ENCODE measurements around the gene BOK.

BOK gene

GRCh38 chr2:241548451-241548835 lies 10.1 kb upstream of the BOK start:
- Histone ChIP-seq H3K36me3 (ENCODE audit: insufficient read depth, low read length) (no peaks in the 10 kb centered on the region), H3K9ac (ENCODE audit: low read depth, low read length) (no peak overlapping the region), H3K4me3 (ENCODE audit: low read length) (no peak overlapping the region), H3K27me3 (ENCODE audit: insufficient read depth, low read length) (no peaks in the 10 kb centered on the region), H3K27ac (ENCODE audit: low read depth, low read length) (no peak overlapping the region), H3K9me3 (ENCODE audit: insufficient read depth, low read depth, low read length) (no peaks in the 10 kb centered on the region), H3K4me1 (ENCODE audit: insufficient read depth, low read length) (0 out of 2 replicates have a peak, but pooled peaks cover 7% of the 10 kb centered on the region)
- WGBS: 91% methylated on average over 3 of the region's 3 CpGs

GRCh38 chr2:241550616-241551580 lies 7.6 kb upstream of the BOK start:
- Histone ChIP-seq H3K4me1 (ENCODE audit: insufficient read depth, low read length) (peaks cover 7% of the 10 kb centered on the region; the same call in 1 of the 2 replicates), H3K27ac (ENCODE audit: low read depth, low read length) (no peak overlapping the region), H3K4me3 (ENCODE audit: low read length) (no peak overlapping the region), H3K9ac (ENCODE audit: low read depth, low read length) (no peak overlapping the region), H3K9me3 (ENCODE audit: insufficient read depth, low read depth, low read length) (no peaks in the 10 kb centered on the region), H3K36me3 (ENCODE audit: insufficient read depth, low read length) (no peaks in the 10 kb centered on the region), H3K27me3 (ENCODE audit: insufficient read depth, low read length) (no peaks in the 10 kb centered on the region)
- WGBS: 91% methylated on average over 21 of the region's 21 CpGs

- H3K9ac ChIP-seq (ENCODE audit: low read depth, low read length): no peak overlapping the region
- H3K9me3 ChIP-seq (ENCODE audit: insufficient read depth, low read depth, low read length): peaks cover 2% of the 10 kb centered on the region; the same call in 1 of the 2 replicates
- H3K27ac ChIP-seq (ENCODE audit: low read depth, low read length): no peak overlapping the region
- WGBS: 84% methylated on average over 12 of the region's 12 CpGs
- no peaks in the 10 kb centered on the region for H3K36me3 ChIP-seq (ENCODE audit: insufficient read depth, low read length)
- no peaks in the 10 kb centered on the region for H3K27me3 ChIP-seq (ENCODE audit: insufficient read depth, low read length)
- H3K4me3 ChIP-seq (ENCODE audit: low read length): no peak overlapping the region
- peaks cover 7% of the 10 kb centered on the region; the same call in 1 of the 2 replicates for H3K4me1 ChIP-seq (ENCODE audit: insufficient read depth, low read length)
Observed at GRCh38 chr2:241551599-241551997, 6.9 kb upstream of the BOK start.

- Histone ChIP-seq H3K4me1 (ENCODE audit: insufficient read depth, low read length) (peaks cover 1% of the 10 kb centered on the region; the same call in 1 of the 2 replicates), H3K4me3 (ENCODE audit: low read length) (no peak overlapping the region), H3K9ac (ENCODE audit: low read depth, low read length) (no peak overlapping the region), H3K27me3 (ENCODE audit: insufficient read depth, low read length) (no peaks in the 10 kb centered on the region), H3K27ac (ENCODE audit: low read depth, low read length) (no peak overlapping the region), H3K36me3 (ENCODE audit: insufficient read depth, low read length) (no peaks in the 10 kb centered on the region), H3K9me3 (ENCODE audit: insufficient read depth, low read depth, low read length) (peaks cover 7% of the 10 kb centered on the region; the same call in 1 of the 2 replicates)
- WGBS: 87% methylated on average over 33 of the region's 33 CpGs
Observed at GRCh38 chr2:241551998-241552737, 6.4 kb upstream of the BOK start.

- H3K4me3 ChIP-seq (ENCODE audit: low read length): no peak overlapping the region
- H3K27me3 ChIP-seq (ENCODE audit: insufficient read depth, low read length): peaks cover 8% of the 10 kb centered on the region; the same call in 1 of the 2 replicates
- no peaks in the 10 kb centered on the region for H3K36me3 ChIP-seq (ENCODE audit: insufficient read depth, low read length)
- peaks cover 7% of the 10 kb centered on the region; the same call in 1 of the 2 replicates for H3K9me3 ChIP-seq (ENCODE audit: insufficient read depth, low read depth, low read length)
- no peak overlapping the region for H3K27ac ChIP-seq (ENCODE audit: low read depth, low read length)
- 90% methylated on average over 12 of the region's 12 CpGs for WGBS
- no peaks in the 10 kb centered on the region; the same call in 1 of the 2 replicates for H3K4me1 ChIP-seq (ENCODE audit: insufficient read depth, low read length)
- no peak overlapping the region for H3K9ac ChIP-seq (ENCODE audit: low read depth, low read length)
Observed at GRCh38 chr2:241553512-241553830, 5.1 kb upstream of the BOK start.

GRCh38 chr2:241553981-241554380 lies 4.6 kb upstream of the BOK start:
- Histone ChIP-seq H3K4me1 (ENCODE audit: insufficient read depth, low read length) (no peaks in the 10 kb centered on the region; the same call in 1 of the 2 replicates), H3K4me3 (ENCODE audit: low read length) (no peak overlapping the region), H3K27me3 (ENCODE audit: insufficient read depth, low read length) (peaks cover 8% of the 10 kb centered on the region; the same call in 1 of the 2 replicates), H3K27ac (ENCODE audit: low read depth, low read length) (no peak overlapping the region), H3K9ac (ENCODE audit: low read depth, low read length) (no peak overlapping the region), H3K36me3 (ENCODE audit: insufficient read depth, low read length) (no peaks in the 10 kb centered on the region), H3K9me3 (ENCODE audit: insufficient read depth, low read depth, low read length) (peaks cover 7% of the 10 kb centered on the region; the same call in 1 of the 2 replicates)
- 87% methylated on average over 6 of the region's 6 CpGs for WGBS

GRCh38 chr2:241554610-241555322 lies 3.8 kb upstream of the BOK start:
- H3K27me3 ChIP-seq (ENCODE audit: insufficient read depth, low read length): peaks cover 8% of the 10 kb centered on the region
- H3K36me3 ChIP-seq (ENCODE audit: insufficient read depth, low read length): no peaks in the 10 kb centered on the region
- no peak overlapping the region for H3K27ac ChIP-seq (ENCODE audit: low read depth, low read length)
- WGBS: 93% methylated on average over 7 of the region's 7 CpGs
- no peak overlapping the region for H3K4me3 ChIP-seq (ENCODE audit: low read length)
- no peaks in the 10 kb centered on the region; the same call in 1 of the 2 replicates for H3K4me1 ChIP-seq (ENCODE audit: insufficient read depth, low read length)
- peaks cover 7% of the 10 kb centered on the region; the same call in 1 of the 2 replicates for H3K9me3 ChIP-seq (ENCODE audit: insufficient read depth, low read depth, low read length)
- H3K9ac ChIP-seq (ENCODE audit: low read depth, low read length): no peak overlapping the region

GRCh38 chr2:241555711-241556110 lies 2.8 kb upstream of the BOK start:
- peaks cover 7% of the 10 kb centered on the region; the same call in 1 of the 2 replicates for H3K9me3 ChIP-seq (ENCODE audit: insufficient read depth, low read depth, low read length)
- no peaks in the 10 kb centered on the region; the same call in 1 of the 2 replicates for H3K4me1 ChIP-seq (ENCODE audit: insufficient read depth, low read length)
- no peak overlapping the region for H3K27ac ChIP-seq (ENCODE audit: low read depth, low read length)
- peaks cover 8% of the 10 kb centered on the region for H3K27me3 ChIP-seq (ENCODE audit: insufficient read depth, low read length)
- H3K9ac ChIP-seq (ENCODE audit: low read depth, low read length): no peak overlapping the region
- no peak overlapping the region for H3K4me3 ChIP-seq (ENCODE audit: low read length)
- H3K36me3 ChIP-seq (ENCODE audit: insufficient read depth, low read length): no peaks in the 10 kb centered on the region
- WGBS: 52% methylated on average over 3 of the region's 3 CpGs

GRCh38 chr2:241556746-241557145 lies 1.8 kb upstream of the BOK start:
- no peak overlapping the region for H3K4me3 ChIP-seq (ENCODE audit: low read length)
- H3K4me1 ChIP-seq (ENCODE audit: insufficient read depth, low read length): no peaks in the 10 kb centered on the region; the same call in 1 of the 2 replicates
- H3K36me3 ChIP-seq (ENCODE audit: insufficient read depth, low read length): no peaks in the 10 kb centered on the region
- H3K27me3 ChIP-seq (ENCODE audit: insufficient read depth, low read length): peaks cover 8% of the 10 kb centered on the region
- peaks cover 7% of the 10 kb centered on the region; the same call in 1 of the 2 replicates for H3K9me3 ChIP-seq (ENCODE audit: insufficient read depth, low read depth, low read length)
- H3K9ac ChIP-seq (ENCODE audit: low read depth, low read length): no peak overlapping the region
- no peak overlapping the region for H3K27ac ChIP-seq (ENCODE audit: low read depth, low read length)

GRCh38 chr2:241559323-241560161 lies 997 bp downstream of the BOK start:
- 9% methylated on average over 78 of the region's 78 CpGs for WGBS
- Histone ChIP-seq H3K9me3 (ENCODE audit: insufficient read depth, low read depth, low read length) (peaks cover 7% of the 10 kb centered on the region; the same call in 1 of the 2 replicates), H3K4me1 (ENCODE audit: insufficient read depth, low read length) (no peaks in the 10 kb centered on the region; the same call in 1 of the 2 replicates), H3K27me3 (ENCODE audit: insufficient read depth, low read length) (peaks cover 8% of the 10 kb centered on the region), H3K36me3 (ENCODE audit: insufficient read depth, low read length) (peaks cover 4% of the 10 kb centered on the region; the same call in 1 of the 2 replicates), H3K9ac (ENCODE audit: low read depth, low read length) (peak overlapping the region; percentile 82), H3K4me3 (ENCODE audit: low read length) (peak overlapping the region; percentile 84), H3K27ac (ENCODE audit: low read depth, low read length) (no peak overlapping the region)

Data from HUES64 (cell line).